Subcutaneous abdominal adipose tissue (tissue), 5 donors: Measurements from ENCODE around the gene GAPDH.
"Not testable (repeated sequence)": the region's sequence is repeated elsewhere in the genome, so short reads cannot be mapped to it uniquely, and the experiment has no call there.

Source experiments
- H3K27ac ChIP-seq: one replicate; pipeline ENCODE4 v1.7.0; 2013; ENCODE audit warnings: low read depth, mild to moderate bottlenecking, inconsistent platforms, low read length, moderate library complexity
- H3K27me3 ChIP-seq, 5 donors: one replicate each; pipeline ENCODE4 v1.7.0; 2013; ENCODE audit warnings: low read length in 5 of 5, inconsistent platforms in 1 of 5; ENCODE audit not compliant: control insufficient read depth in 5 of 5, insufficient read depth in 4 of 5
- H3K36me3 ChIP-seq, 5 donors: one replicate each; pipeline ENCODE4 v1.7.0; 2013; ENCODE audit warnings: low read length in 5 of 5; ENCODE audit not compliant: control insufficient read depth in 5 of 5, insufficient read depth in 5 of 5
- H3K4me1 ChIP-seq, 5 donors: one replicate each; pipeline ENCODE4 v1.7.0; 2013; ENCODE audit warnings: low read length in 5 of 5, mild to moderate bottlenecking in 3 of 5, moderate library complexity in 1 of 5; ENCODE audit not compliant: control insufficient read depth in 5 of 5, insufficient read depth in 5 of 5
- H3K4me3 ChIP-seq, 5 donors: one replicate each; pipeline ENCODE4 v1.7.0; 2013; ENCODE audit warnings: low read length in 5 of 5, low read depth in 1 of 5
- H3K9ac ChIP-seq, 5 donors: one replicate each; pipeline ENCODE4 v1.7.0; 2013; ENCODE audit warnings: low read length in 5 of 5, mild to moderate bottlenecking in 4 of 5, moderate library complexity in 3 of 5
- H3K9me3 ChIP-seq, 5 donors: one replicate each; pipeline ENCODE4 v1.7.0; 2013; ENCODE audit warnings: low read length in 5 of 5; ENCODE audit not compliant: control insufficient read depth in 5 of 5
- donor health status: healthy.
- donor health status: healthy.
- donor health status: healthy.
- donor health status: healthy.
- donor health status: healthy.

GAPDH gene

DNA sequence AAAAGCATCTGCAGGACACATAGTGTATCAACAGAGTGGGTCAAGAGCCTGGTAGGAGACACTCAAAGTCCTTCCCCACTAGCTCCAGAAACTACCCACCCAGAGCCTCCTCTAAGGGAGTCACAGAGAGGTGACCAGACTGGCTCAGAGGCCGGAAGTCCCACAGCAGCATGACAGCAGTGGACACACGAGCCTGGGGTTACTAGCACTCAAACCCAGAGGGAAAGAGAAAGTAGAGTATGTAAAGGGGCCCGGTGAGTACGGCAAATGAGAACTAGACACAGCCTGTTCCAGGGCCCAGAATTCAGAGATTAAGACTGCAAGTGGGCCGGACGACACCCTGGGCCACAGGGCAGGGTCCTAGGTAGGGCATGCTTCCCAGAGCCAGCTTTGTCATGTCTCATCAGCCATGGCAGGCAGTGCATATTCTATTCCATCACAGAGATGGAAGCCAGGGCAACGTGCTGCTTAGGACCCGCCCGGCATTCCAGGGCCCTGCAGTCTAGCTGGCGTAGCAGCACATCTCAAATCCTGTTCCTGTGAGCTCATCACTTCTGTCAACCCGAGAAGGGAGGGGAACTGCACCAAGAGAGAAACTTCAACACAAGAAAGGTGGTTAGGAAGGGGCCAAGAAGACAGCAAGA, 17.3 kb downstream of the GAPDH start:
- H3K36me3 ChIP-seq: peaks cover 2 to 43% (median 35%) of the 10 kb centered on the region in 5 donors
- no peaks in the 10 kb centered on the region for H3K9me3 ChIP-seq
- peaks cover 16 to 87% (median 74%) of the 10 kb centered on the region in 5 donors for H3K4me1 ChIP-seq
- no peaks in the 10 kb centered on the region for H3K27me3 ChIP-seq
- H3K27ac ChIP-seq: peak overlapping the region; percentile 26
- H3K4me3 ChIP-seq: peak overlapping the region in 4 of 5 donors; percentile 9 to 39 (median 21)
- peak overlapping the region in 3 of 5 donors; percentile 28 to 46 (median 35) for H3K9ac ChIP-seq

DNA sequence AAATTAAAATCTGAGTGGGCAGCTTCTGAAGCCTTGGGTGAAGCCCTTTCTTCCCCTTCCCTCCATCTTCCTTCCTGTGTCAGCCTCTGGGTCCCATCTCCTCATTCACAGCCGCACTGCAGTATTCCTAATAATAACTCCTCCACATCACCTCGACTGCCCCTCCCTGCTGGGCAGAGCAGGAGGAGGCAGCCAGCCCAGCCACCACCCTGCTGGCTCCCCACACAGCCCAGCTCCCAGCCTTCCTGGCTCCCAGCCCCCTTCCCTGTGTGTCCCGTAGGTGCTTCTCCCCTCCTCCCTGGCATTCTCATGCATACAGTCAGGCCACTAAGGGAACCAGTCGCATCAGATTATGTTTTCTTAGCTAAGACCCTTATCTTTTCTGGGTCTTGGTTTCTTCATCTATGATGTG, 17.8 kb downstream of the GAPDH start:
- peak overlapping the region in 4 of 5 donors; percentile 9 to 39 (median 21) for H3K4me3 ChIP-seq
- H3K4me1 ChIP-seq: peaks cover 16 to 88% (median 75%) of the 10 kb centered on the region in 5 donors
- H3K36me3 ChIP-seq: peaks cover 0 to 43% (median 37%) of the 10 kb centered on the region in 5 donors
- peak overlapping the region in 3 of 5 donors; percentile 12 to 35 (median 28) for H3K9ac ChIP-seq
- no peaks in the 10 kb centered on the region for H3K9me3 ChIP-seq
- H3K27ac ChIP-seq: peak overlapping the region; percentile 26
- no peaks in the 10 kb centered on the region for H3K27me3 ChIP-seq

DNA sequence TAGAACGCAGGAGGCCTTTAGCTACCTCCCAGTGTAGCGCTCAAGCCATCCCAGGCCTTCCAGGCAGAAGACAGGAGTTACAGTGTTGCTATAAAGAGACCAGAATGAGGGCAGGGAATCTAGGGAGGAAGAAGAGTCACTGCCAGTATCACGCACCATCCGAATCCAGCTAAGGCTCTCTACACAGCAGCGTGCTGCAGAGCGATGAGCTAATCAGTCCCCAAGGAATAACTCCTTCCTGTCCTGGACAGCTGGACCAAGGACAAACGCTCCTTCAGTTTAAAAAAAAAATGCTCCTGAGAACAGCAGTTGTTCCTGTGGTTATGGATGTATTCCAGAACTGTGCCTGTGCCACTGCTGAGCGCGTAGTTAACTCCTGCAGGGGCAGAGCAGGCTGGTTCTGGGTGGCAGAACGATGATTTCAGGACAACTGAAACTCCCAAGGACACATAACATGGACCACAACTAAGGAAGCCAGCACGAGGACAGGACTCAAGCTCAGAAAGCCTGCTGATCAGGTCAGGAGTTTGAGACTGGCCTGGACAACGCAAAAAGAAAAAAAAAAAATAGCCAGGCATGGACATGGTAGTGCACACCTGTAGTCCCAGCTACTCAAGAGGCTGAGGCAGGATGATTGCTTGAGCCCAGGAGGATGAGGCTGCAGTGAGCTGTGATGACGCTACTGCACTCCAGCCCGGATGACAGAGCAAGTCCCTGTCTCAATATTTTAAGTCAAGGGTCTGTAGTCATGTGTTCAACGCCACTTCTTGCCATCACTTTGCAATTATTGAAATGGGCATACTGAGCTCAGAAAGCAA, 18.9 kb downstream of the GAPDH start:
- Histone ChIP-seq H3K27me3 (no peaks in the 10 kb centered on the region), H3K4me3 (peak overlapping the region in 4 of 5 donors; percentile 12 to 47 (median 25)), H3K9me3 (no peaks in the 10 kb centered on the region), H3K4me1 (peaks cover 16 to 80% (median 71%) of the 10 kb centered on the region in 5 donors), H3K36me3 (peaks cover 0 to 34% (median 32%) of the 10 kb centered on the region in 5 donors), H3K27ac (peak overlapping the region; percentile 26), H3K9ac (peak overlapping the region in 2 of 5 donors; percentile 0 to 12)

DNA sequence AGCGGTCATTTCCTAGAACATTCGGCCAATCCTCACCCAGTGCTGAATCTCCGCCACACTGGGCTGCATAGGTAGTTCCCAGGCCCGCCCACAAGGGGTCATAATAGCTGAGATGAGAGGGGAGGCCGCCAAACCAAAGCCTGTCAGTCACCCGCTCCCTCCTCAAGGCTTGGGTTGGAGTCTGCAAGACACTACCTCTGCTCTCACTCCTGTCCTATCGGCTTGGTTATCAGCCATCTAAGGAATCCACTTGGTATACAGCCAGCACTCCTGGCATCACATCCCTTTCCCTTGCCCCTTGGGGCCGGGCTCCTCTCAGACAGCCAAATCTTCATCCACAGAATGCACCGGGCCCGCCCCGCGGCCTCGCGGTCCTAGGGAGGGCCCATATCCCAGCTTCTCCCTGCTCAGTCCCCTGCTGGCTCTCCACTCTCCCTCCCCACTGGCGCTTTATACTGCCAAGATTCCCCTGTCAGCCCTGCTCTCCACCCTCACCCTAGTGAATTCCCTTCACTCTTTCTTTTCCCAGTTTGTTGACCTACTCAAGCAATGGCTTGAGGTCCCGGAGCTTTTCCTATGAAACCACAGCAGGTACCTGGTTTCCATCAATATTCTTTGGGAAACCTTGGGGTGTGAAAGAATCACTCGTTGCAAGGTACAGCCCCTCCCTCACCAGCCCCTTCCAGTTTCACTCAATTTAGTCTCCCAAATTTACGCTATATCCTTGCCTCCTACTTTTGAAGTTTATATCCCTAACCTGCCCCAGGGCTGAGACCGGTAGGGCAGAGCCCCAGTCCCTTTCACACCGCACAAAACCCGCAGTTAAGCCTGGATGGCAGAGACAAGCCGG, 20.1 kb downstream of the GAPDH start:
- H3K4me1 ChIP-seq: peaks cover 16 to 71% (median 63%) of the 10 kb centered on the region in 5 donors
- peak overlapping the region; percentile 3 for H3K27ac ChIP-seq
- H3K36me3 ChIP-seq: peaks cover 0 to 30% (median 23%) of the 10 kb centered on the region in 5 donors

DNA sequence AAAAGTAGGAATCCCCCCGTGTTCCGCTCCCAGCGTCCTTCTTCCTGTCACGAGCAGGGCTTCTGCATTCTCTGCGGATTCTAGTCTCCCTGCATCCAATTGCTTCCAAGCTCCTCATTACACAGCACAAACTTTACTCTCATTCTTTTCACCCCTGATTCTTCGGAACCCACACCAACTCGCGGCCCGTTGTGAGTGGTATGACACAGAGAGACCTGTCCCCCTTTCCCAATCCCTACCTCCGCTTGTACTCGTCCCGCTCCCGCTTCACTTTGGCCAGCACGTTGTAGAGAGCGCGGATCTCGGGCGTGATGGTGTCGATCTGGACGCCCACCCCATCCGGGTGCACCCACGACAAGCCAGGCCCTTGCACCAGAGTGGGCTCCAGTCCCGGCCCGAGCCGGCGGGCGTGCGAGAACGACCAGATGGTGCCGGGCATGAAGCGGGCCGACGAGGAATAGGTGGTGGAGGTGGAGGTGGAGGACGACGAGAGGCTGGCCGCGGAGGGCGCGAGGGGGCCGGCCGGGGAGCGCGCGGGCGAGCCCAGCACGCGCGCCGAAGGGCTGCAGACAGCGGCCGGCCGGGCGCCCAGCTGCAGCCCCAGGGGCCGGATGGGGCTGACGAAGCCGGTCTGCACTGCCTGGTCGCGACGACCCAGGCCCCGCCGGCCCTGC, 20.8 kb downstream of the GAPDH start:
- H3K4me3 ChIP-seq: peak overlapping the region; percentile 77 to 90 (median 84)
- no peaks in the 10 kb centered on the region for H3K9me3 ChIP-seq
- no peaks in the 10 kb centered on the region for H3K27me3 ChIP-seq
- H3K27ac ChIP-seq: peak overlapping the region; percentile 3
- peak overlapping the region; percentile 33 to 78 (median 56) for H3K9ac ChIP-seq
- peaks cover 16 to 63% (median 55%) of the 10 kb centered on the region in 5 donors for H3K4me1 ChIP-seq
- peaks cover 4 to 31% (median 25%) of the 10 kb centered on the region in 5 donors for H3K36me3 ChIP-seq

More for the DNA sequence above, 20.1 kb downstream of the GAPDH start:
- Histone ChIP-seq H3K27me3 (no peaks in the 10 kb centered on the region), H3K4me3 (peak overlapping the region; percentile 77 to 90 (median 84)), H3K9ac (peak overlapping the region; percentile 33 to 78 (median 35)), H3K9me3 (no peaks in the 10 kb centered on the region)

DNA sequence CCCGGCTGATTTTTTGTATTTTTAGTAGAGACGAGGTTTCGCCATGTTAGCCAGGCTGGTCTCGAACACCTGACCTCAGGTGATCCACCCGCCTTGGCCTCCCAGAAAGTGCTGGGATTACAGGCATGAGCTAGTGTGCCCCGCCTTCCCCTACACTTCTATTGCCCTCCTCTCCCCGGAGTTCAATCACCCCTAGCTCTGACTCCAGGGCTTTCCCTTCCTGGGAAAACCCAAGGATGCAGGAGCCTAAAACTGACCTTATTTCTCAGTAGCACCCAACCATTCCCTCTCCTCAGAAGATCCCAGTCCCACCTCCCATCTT, 22.1 kb downstream of the GAPDH start:
- H3K4me3 ChIP-seq: peak overlapping the region in 4 of 5 donors; percentile 36 to 90 (median 82)

DNA sequence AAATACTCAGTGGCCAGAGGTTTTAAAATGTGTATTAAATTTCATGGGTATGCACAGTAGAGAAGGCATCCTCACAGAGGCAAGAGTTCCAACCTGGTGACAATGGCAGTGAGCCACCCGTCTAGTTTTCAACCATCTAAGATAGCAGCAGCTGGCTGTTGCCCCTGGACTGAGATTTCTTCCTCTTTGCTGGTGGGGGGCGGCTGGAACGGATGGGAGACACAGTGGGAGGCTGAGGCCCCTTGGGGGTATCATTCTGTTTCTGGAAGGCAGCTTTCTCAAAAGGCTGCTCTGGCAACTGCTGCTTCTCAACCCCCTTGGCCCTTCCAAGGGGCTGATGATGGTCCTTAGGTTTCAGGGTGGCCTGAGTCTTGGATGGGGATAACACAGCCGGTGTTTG, 22.5 kb downstream of the GAPDH start:
- Histone ChIP-seq H3K4me3 (no peak overlapping the region), H3K9me3 (no peaks in the 10 kb centered on the region), H3K4me1 (peaks cover 11 to 46% (median 38%) of the 10 kb centered on the region in 5 donors), H3K9ac (no peak overlapping the region), H3K27me3 (no peaks in the 10 kb centered on the region), H3K36me3 (peaks cover 4 to 40% (median 33%) of the 10 kb centered on the region in 5 donors), H3K27ac (no peak overlapping the region)

More for the DNA sequence above, 22.1 kb downstream of the GAPDH start:
- peaks cover 4 to 38% (median 29%) of the 10 kb centered on the region in 5 donors for H3K36me3 ChIP-seq
- peaks cover 11 to 50% (median 42%) of the 10 kb centered on the region in 5 donors for H3K4me1 ChIP-seq
- not testable (repeated sequence) for H3K27ac ChIP-seq, H3K9me3 ChIP-seq, H3K27me3 ChIP-seq, H3K9ac ChIP-seq

DNA sequence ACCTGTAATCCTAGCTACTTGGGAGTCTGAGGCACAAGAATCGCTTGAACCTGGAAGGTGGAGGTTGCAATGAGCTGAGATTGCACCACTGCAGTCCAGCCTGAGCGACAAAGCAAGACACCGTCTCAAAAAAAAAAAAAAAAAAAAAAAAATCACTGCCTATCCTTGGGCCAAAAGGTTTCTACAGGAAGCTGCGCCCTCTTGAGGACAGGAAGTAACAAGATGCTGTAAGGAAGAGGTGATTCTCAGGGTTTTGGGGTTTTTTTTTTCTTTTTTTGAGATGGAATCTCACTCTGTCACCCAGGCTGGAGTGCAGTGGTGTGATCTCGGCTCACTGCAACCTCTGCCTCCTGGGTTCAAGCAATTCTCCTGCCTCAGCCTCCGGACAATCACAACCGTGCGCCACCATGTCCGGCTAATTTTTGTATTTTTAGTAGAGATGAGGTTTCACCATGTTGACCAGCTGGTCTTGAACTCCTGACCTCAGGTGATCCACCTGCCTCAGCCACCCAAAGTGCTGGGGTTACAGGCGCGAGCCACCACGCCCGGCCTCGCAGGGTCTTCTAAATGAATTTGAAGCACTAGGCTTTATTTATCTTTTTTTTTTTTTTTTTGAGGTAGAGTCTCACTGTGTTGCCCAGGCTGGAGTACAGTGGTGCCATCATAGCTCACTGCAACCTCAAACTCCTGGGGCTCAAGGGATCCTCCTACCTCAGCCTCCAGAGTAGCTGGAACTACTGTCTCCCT, 23.9 kb downstream of the GAPDH start:
- not testable (repeated sequence) for H3K27ac ChIP-seq, H3K9me3 ChIP-seq, H3K4me3 ChIP-seq, H3K27me3 ChIP-seq, H3K9ac ChIP-seq
- Histone ChIP-seq H3K36me3 (peaks cover 7 to 53% (median 45%) of the 10 kb centered on the region in 5 donors), H3K4me1 (peaks cover 9 to 33% (median 25%) of the 10 kb centered on the region in 5 donors)

DNA sequence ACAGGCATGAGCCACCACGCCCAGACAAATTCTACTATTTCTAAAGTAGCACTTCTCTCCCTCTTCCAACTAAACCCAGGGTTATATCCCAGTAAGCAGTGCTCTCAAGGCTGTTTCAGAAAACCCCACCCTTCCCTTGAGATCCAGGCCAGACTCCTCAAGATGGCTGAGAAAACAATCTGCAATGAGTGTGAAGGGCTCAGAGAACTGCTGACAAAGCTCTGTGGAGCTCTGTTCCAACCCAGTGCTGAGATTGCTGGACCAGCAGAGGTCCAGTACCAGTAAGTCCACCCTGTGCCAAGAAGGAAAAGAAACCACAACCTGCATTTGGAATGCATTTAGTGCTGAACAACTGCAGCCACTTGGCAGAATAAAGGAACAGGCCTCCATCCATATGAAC, 25.2 kb downstream of the GAPDH start:
- Histone ChIP-seq H3K36me3 (peaks cover 7 to 58% (median 51%) of the 10 kb centered on the region in 5 donors), H3K9ac (no peak overlapping the region), H3K4me1 (peaks cover 5 to 20% (median 16%) of the 10 kb centered on the region in 5 donors), H3K27me3 (no peaks in the 10 kb centered on the region), H3K4me3 (no peak overlapping the region), H3K9me3 (no peaks in the 10 kb centered on the region), H3K27ac (no peak overlapping the region)
